IPS-20b (cell line): Measurements from ENCODE around the gene FHIT.

ENCODE experiments used
- H3K27ac ChIP-seq: one replicate; pipeline ENCODE4 v1.5.1; 2013; ENCODE audit warnings: low read length
- H3K27me3 ChIP-seq: 2 replicates; pipeline ENCODE4 v1.6.1; 2013; ENCODE audit warnings: mild to moderate bottlenecking, low read length, inconsistent platforms; ENCODE audit not compliant: insufficient read depth
- H3K36me3 ChIP-seq: 2 replicates; pipeline ENCODE4 v1.6.1; 2013; ENCODE audit warnings: low read depth, mild to moderate bottlenecking, inconsistent platforms, low read length, moderate library complexity; ENCODE audit not compliant: insufficient read depth
- H3K4me1 ChIP-seq: 2 replicates; pipeline ENCODE4 v1.6.1; 2013; ENCODE audit warnings: mild to moderate bottlenecking, control low read depth, inconsistent platforms, low read length, moderate library complexity; ENCODE audit not compliant: insufficient read depth
- H3K4me3 ChIP-seq: 2 replicates; pipeline ENCODE4 v1.5.1; 2013; ENCODE audit warnings: mild to moderate bottlenecking, low read length, inconsistent platforms
- H3K9ac ChIP-seq: 2 replicates; pipeline ENCODE4 v1.6.1; 2013; ENCODE audit warnings: low read depth, mild to moderate bottlenecking, inconsistent platforms, low read length, moderate library complexity
- H3K9me3 ChIP-seq: 2 replicates; pipeline ENCODE4 v1.6.1; 2013; ENCODE audit warnings: mild to moderate bottlenecking, low read depth, low read length, inconsistent platforms; ENCODE audit not compliant: insufficient read depth

FHIT gene

DNA sequence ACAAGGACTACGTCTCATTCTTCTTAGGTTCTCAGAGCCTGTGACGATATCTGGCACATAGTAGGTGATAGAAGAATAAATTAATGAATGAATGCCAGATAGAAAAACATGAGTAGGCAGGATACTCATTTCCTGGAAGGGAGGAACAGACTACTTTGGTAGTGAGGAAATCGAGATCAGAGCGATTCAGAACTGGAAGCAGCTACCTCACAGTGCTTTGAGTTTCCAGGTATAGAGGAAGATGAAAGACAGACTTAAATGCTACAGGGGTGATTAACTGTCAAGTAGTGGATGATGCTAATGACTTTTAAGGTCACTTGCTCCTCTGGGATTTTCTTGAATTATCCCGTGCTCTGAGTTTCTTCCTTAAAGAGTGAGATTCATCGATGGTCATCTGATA is 1249.9 kb downstream of the FHIT start:
- H3K4me1 ChIP-seq = peaks cover 7% of the 10 kb centered on the region; the same call in 1 of the 2 replicates
- H3K9me3 ChIP-seq = no peaks in the 10 kb centered on the region
- H3K36me3 ChIP-seq = no peaks in the 10 kb centered on the region
- H3K27me3 ChIP-seq = no peaks in the 10 kb centered on the region
- H3K4me3 ChIP-seq = no peak overlapping the region
- no peak overlapping the region for H3K27ac ChIP-seq
- H3K9ac ChIP-seq = no peak overlapping the region

DNA sequence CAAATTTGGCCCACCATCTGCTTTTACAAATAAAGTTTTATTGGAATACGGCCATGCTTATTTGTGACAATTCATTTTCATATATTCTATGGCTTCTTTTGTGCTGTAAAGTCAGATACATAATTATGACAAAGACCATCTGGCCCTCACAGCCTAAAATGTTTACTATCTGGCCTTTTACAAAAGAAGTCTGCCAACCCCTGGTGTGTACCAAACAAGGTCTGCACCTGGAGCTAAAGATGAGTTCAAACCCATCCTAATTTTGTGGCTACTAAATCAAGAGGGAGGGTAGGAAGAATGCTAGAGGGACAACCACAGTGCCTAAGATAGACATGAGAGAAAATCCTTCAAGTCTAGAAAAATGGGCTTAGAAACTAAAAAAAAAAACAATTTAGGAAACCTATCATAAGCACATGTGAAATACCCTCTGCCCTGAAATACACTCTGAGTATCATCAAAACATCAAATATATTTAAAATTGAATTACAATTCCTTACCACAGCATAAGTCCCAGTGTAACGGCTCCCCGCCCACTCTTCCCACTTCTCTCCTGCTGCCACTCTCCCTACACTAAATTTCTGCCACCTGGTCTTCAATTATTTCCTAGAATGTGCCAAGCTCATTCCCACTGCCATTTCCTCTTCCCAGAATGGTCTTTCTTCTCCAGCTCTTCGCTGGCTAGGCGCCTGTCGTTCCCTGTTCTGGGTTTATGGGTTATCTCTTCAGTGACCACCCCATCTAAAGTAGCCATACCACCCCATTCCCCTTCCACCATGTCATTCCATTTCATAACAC is 1250.7 kb downstream of the FHIT start:
- H3K27me3 ChIP-seq = no peaks in the 10 kb centered on the region
- H3K27ac ChIP-seq = no peak overlapping the region
- no peak overlapping the region for H3K4me3 ChIP-seq
- H3K36me3 ChIP-seq = no peaks in the 10 kb centered on the region
- H3K9ac ChIP-seq = no peak overlapping the region
- peaks cover 7% of the 10 kb centered on the region; the same call in 1 of the 2 replicates for H3K4me1 ChIP-seq
- no peaks in the 10 kb centered on the region for H3K9me3 ChIP-seq

DNA sequence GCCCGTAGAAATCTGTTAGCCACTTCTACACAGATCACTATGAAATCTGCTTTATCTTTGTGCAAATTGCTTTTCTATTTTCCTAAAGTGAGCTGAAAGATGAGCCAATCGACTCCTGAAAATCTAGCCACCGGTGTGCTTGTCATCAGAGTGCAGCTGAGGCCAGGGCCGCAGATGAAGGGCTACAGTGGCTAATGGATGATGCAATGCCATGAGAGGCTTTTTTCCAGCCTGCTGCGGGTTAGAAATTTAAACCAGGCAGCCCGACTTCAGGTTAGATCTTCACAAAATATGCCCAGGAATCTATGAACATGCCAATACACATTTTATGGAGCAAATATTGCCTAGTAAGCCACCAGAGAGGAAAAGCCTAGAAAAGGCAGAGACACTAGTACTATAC is 1253.2 kb downstream of the FHIT start:
- H3K4me3 ChIP-seq = no peak overlapping the region
- H3K27ac ChIP-seq = no peak overlapping the region
- no peaks in the 10 kb centered on the region for H3K36me3 ChIP-seq
- H3K9ac ChIP-seq = no peak overlapping the region; the same call in 1 of the 2 replicates
- H3K4me1 ChIP-seq = peaks cover 10% of the 10 kb centered on the region; the same call in 1 of the 2 replicates
- no peaks in the 10 kb centered on the region for H3K9me3 ChIP-seq
- no peaks in the 10 kb centered on the region for H3K27me3 ChIP-seq

DNA sequence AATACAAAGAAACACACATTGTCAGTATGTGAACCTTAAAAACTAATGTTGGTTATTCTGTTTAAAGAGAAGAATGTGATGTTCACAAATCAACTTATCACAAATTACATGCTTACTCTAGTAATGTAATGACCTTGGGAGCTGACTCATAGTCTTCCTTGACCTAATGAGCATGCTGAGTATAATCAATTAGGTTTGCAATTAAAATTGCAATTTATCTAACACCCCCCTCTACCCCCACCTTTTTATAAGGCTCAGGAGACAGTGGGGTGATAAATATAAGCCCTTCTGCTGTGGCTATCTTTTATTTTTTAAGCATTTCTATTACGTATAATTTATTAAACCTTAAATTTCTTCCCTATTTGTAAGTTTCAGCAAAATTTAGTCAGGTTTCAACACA is 1253.7 kb downstream of the FHIT start:
- no peaks in the 10 kb centered on the region for H3K36me3 ChIP-seq
- no peaks in the 10 kb centered on the region for H3K27me3 ChIP-seq
- no peaks in the 10 kb centered on the region for H3K9me3 ChIP-seq
- no peak overlapping the region for H3K9ac ChIP-seq
- no peak overlapping the region for H3K4me3 ChIP-seq
- H3K27ac ChIP-seq = no peak overlapping the region
- H3K4me1 ChIP-seq = peaks cover 10% of the 10 kb centered on the region; the same call in 1 of the 2 replicates

DNA sequence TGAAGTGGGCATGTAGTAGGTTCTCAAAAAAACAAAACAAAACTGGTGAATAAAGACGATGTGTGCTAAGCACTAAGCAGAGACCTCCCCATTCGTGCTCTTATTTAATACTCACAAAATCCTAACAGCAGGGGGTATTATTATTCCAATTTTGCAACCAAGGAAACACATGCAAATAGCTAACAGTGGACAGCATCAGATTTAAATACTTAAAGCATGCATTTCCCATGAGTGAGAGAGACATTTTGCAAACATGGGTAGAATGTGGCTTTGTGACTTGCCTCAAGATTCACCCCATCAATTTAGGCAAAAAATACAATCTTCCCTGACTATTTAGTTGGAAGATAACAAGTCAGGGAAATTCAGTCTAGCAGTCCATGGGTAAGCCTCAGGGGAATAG is 1255.2 kb downstream of the FHIT start:
- no peak overlapping the region for H3K9ac ChIP-seq
- no peaks in the 10 kb centered on the region for H3K27me3 ChIP-seq
- no peak overlapping the region for H3K27ac ChIP-seq
- no peaks in the 10 kb centered on the region for H3K36me3 ChIP-seq
- H3K4me1 ChIP-seq = peaks cover 10% of the 10 kb centered on the region; the same call in 1 of the 2 replicates
- H3K4me3 ChIP-seq = no peak overlapping the region
- H3K9me3 ChIP-seq = no peaks in the 10 kb centered on the region

DNA sequence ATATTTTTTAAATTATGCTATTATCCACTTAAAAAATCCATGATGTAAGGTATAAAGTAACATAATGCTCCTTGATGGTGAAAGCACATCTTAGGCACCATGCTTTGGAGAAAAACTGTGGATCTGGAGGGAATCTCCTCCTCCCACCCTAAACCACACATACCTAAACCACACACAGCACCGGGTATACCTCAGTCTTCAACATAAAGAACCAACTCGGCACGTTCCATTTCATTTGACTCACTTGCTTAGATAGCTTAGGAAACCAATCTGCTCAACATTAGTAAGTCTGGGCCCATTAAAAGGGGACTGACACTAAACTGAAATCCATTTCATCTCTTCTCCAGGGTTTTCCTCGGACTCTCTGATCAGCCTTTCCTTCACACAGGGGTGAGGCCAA is 1255.7 kb downstream of the FHIT start:
- Histone ChIP-seq H3K27me3 (no peaks in the 10 kb centered on the region), H3K9ac (no peak overlapping the region), H3K36me3 (no peaks in the 10 kb centered on the region)

DNA sequence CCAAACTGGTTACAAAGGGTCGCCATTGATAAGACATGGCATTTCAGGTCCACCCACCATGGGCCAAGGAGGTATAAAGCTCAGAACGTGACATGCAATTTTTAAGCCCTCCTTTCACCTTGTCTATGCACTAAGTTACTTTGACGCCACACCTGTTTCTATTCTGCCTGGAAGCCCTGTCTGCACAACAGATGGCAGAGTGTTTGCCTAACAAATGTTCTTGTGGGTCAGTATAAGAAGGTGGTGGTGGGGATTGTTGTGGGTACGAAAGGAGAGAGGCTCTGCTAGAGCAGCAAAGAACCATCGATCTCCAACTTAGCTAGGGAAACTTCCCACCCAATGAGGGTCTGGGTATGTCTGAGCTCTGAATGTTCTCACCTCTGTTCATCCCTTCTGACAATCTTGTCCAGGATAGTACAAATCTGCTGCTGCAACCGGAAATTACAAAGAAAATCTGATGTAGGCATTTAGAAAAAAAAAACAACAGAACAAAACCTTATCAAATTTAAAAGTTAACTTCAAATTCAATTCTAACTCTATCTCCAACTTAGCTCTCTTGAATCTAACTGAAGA is 1256.4 kb downstream of the FHIT start:
- Histone ChIP-seq H3K9me3 (no peaks in the 10 kb centered on the region), H3K4me3 (no peak overlapping the region), H3K27me3 (no peaks in the 10 kb centered on the region), H3K36me3 (no peaks in the 10 kb centered on the region), H3K9ac (no peak overlapping the region), H3K27ac (no peak overlapping the region), H3K4me1 (peaks cover 10% of the 10 kb centered on the region; the same call in 1 of the 2 replicates)

More for the DNA sequence above, 1255.7 kb downstream of the FHIT start:
- Histone ChIP-seq H3K9me3 (no peaks in the 10 kb centered on the region), H3K4me1 (peaks cover 10% of the 10 kb centered on the region; the same call in 1 of the 2 replicates), H3K4me3 (no peak overlapping the region), H3K27ac (no peak overlapping the region)

DNA sequence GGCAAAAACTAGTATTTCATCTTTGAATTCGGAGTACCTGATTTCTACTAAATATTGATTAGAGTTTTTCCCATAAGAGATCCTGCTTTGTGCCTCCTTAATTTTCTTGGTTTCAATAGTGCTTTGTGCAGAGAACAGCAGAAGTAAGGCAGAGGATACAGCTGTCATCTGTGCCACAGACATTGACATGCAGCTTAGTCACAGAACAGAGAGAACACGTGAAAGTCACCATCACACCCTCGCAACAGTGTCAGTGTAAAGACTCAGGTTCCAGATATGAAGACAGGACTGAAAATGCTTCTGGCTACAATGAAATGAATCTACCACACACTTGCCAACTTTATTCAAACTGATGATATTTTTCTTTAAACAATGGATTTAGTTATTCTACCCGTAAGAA is 1258.7 kb downstream of the FHIT start:
- no peak overlapping the region for H3K27ac ChIP-seq
- no peaks in the 10 kb centered on the region for H3K9me3 ChIP-seq
- H3K27me3 ChIP-seq = no peaks in the 10 kb centered on the region
- H3K9ac ChIP-seq = no peak overlapping the region
- peaks cover 8% of the 10 kb centered on the region; the same call in 1 of the 2 replicates for H3K4me1 ChIP-seq
- H3K36me3 ChIP-seq = no peaks in the 10 kb centered on the region
- H3K4me3 ChIP-seq = no peak overlapping the region

DNA sequence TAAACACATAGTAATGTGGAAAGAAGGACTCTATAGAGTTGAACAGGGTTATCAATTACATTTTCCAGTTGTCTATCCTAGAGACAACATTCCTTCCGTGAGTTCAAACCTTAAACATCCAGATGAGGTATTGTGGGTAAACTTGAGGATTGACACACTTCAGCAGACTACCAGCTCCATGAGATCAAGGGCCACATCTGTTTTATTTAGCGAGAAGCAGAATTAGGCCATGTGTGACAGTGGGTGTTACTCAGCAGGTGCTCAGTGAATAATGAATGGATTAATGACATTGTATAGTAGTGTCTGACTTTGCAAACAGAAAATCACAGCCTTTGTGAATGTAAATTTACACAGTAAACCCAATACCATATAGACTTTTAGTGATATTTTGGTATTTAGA is 1260.3 kb downstream of the FHIT start:
- Histone ChIP-seq H3K4me1 (0 out of 2 replicates have a peak, but pooled peaks cover 3% of the 10 kb centered on the region), H3K9me3 (no peaks in the 10 kb centered on the region), H3K27ac (no peak overlapping the region), H3K27me3 (no peaks in the 10 kb centered on the region), H3K4me3 (no peak overlapping the region), H3K9ac (no peak overlapping the region), H3K36me3 (no peaks in the 10 kb centered on the region)

DNA sequence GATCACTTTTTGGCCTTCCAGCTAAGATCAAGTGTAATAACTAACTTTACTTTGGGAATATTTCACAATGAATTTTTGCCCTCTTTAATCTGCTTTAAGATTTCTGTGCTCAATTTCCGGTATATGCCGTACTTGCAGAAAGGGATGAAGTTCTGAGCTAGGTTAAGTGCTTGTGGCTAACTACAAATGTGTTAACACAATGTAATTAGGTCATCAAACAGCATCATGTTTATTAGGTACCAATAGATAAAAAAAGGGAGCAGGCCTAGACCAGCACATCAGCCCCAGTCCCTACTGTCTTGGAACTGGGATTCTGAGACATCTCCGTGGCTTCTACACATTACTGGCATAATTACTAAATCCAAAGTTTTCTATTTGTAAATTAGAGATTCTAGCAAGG is 1268.7 kb downstream of the FHIT start:
- no peaks in the 10 kb centered on the region for H3K9me3 ChIP-seq
- no peak overlapping the region for H3K27ac ChIP-seq
- H3K4me1 ChIP-seq = no peaks in the 10 kb centered on the region
- no peak overlapping the region for H3K4me3 ChIP-seq
- no peak overlapping the region for H3K9ac ChIP-seq
- H3K36me3 ChIP-seq = no peaks in the 10 kb centered on the region
- no peaks in the 10 kb centered on the region for H3K27me3 ChIP-seq

DNA sequence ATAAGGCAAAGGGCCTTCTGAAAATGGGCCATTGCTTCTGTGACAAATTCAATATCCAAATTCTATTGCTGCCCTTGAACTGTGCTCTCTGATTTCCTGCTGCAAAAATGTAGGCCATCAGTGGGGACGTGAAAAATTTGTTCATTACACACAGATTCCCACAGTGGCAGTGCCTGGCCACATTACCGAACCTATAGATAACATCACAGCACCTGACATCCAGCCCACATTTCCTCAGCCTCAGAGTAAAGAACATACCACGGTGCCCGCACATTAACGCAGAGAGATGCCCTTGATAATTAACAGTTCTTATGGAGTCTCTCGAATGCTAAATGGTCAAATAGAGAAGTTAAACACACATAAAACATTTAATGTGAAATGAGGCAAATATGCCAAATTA is 1269.9 kb downstream of the FHIT start:
- H3K36me3 ChIP-seq = no peaks in the 10 kb centered on the region
- no peaks in the 10 kb centered on the region for H3K4me1 ChIP-seq
- no peak overlapping the region for H3K4me3 ChIP-seq
- no peak overlapping the region for H3K27ac ChIP-seq
- no peak overlapping the region for H3K9ac ChIP-seq
- H3K27me3 ChIP-seq = no peaks in the 10 kb centered on the region
- no peaks in the 10 kb centered on the region for H3K9me3 ChIP-seq

DNA sequence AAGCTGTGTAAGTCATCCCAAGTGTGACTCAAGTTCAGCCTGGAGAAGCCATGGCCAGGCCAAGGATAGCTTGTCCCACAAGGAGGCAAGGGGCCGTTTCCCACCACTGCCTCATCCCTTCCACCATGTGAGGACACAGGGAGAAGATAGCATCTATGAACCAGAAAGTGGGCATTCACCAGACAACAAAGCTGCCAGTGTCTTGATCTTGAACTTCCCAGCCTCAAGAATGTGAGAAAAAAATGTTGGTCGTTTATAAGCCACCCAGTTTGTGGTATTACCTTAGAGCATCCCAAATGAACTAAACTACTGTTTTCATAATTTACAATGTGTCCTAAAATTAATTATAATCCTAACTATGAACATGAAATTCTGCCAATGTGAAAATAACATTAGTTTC is 1270.7 kb downstream of the FHIT start:
- Histone ChIP-seq H3K36me3 (no peaks in the 10 kb centered on the region), H3K27ac (no peak overlapping the region), H3K27me3 (no peaks in the 10 kb centered on the region), H3K9ac (no peak overlapping the region), H3K4me1 (no peaks in the 10 kb centered on the region), H3K9me3 (no peaks in the 10 kb centered on the region), H3K4me3 (no peak overlapping the region)
